GM04504 (cell line): ENCODE measurements around the gene ORAI2.
"Not testable (repeated sequence)": the region's sequence is repeated elsewhere in the genome, so short reads cannot be mapped to it uniquely, and the experiment has no call there.

Experiments
- DNase-seq: peaks from one replicate; pipeline ENCODE4 v3.0.0-alpha.2; 2012; ENCODE audit warnings: low read depth

The ORAI2 gene

GRCh38 chr7:102447311-102447710 lies 13.9 kb downstream of the ORAI2 start:
- no peak for DNase-seq

GRCh38 chr7:102449136-102449535 lies 15.8 kb downstream of the ORAI2 start:
- DNase-seq, result no peak

DNA sequence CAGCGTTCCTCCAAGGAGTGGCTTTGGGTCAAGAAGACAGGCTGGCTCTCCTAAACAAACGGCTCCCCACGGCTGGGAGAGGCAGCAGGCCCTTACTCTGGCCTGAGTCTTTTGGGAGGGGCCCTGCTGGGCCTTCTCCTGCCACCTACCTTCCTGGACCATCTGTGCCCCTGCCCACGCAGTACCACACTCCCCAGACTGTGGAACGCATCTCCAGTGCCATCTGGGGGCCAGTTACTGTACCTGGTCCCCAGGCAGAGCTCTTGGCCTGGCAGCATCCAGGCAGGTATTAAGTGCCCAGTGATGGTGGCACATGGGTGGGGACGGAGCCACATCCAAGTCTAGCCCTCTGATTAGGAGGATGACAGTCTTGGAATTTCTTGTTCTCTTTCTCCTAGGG lies 16.9 kb downstream of the ORAI2 start:
- no peak for DNase-seq

GRCh38 chr7:102451371-102452054 lies 18.1 kb downstream of the ORAI2 start:
- no peak for DNase-seq

DNA sequence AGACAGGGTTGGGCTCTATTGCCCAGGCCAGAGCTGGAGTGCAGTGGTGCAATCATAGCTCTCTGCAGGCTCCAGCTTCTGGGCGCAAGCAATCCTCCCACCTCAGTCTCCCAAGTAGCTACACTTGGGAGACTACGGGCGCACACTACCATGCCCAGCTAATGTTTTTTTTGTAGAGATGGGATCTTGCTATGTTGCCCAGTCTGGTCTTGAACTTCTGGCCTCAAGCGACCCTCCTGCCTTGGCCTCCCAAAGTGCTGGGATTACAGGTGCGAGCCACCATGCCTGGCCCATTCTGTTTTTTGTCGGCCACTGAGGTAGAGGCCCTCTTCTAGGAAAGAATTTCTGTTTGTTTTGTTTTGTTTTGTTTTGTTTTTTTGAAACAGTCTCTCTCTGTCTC lies 19.1 kb downstream of the ORAI2 start:
- DNase-seq, result no peak

DNA sequence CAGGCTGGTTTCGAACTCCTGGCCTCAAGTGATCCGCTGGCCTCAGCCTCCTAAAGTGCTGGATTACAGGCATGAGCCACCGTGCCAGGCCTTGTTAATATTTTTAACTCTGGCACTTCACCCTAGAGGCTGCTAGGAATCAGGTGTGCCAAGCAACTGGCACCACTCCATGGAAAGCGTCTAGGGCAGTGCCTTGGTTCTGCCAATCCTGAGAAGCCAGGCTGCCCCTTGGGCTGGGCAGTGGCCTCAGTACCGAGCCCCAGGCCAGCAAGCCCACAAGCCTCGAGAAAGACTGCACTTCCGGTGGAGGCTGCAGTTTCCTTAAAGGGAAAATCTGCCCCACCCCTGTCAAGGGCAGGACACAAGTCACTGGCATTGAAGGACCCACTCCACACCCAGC lies 19.9 kb downstream of the ORAI2 start:
- no peak for DNase-seq

GRCh38 chr7:102454468-102454867 lies 21.1 kb downstream of the ORAI2 start:
- no peak for DNase-seq

GRCh38 chr7:102454932-102455331 lies 21.6 kb downstream of the ORAI2 start:
- not testable (repeated sequence) for DNase-seq

- DNase-seq, result no peak
Observed at GRCh38 chr7:102455596-102455995, 22.2 kb downstream of the ORAI2 start.

DNA sequence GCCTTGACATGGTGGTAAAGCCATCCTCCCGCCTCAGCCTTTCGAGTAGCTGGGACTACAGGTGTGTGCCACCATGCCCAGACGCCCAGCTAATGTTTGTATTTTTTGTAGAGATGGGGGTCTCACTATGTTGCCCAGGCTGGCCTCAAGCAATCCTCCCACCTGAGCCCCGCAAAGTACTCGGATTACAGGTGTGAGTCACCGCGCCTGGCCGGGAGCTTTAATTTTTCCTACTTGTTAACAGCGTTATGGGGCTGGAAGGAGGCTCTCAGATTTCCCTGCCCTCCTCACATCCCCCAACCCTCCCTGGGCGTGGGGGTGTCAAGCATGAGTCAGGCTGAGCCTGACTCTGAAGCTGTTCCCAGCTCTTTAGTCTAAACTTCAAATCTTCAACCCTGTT lies 23.0 kb downstream of the ORAI2 start:
- DNase-seq, result no peak

GRCh38 chr7:102457352-102457924 lies 24.1 kb downstream of the ORAI2 start:
- no peak for DNase-seq

- DNase-seq, result no peak
Observed at GRCh38 chr7:102459221-102459844, 26.0 kb downstream of the ORAI2 start.

DNA sequence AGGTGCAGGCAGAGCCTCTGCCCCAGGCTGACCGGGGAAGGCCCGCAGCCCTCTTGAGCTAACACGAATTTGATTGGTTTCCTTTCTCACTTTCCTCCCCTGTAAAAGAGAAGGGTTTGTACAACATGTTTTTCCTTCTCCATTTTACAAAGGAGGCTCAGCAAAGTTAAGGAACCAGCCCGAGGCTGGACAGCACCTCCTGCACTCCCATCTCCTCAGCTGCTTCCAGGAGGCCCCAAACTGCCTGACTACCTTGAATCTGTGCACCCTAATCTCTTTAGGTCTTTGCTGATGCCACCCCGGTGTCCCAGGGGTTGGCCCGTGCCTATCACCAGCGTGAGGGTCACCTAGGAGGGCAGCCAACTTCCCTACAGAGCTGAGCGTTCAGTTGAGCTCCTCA lies 27.1 kb downstream of the ORAI2 start:
- no peak for DNase-seq

- DNase-seq, result no peak
Observed at GRCh38 chr7:102463841-102464576, 30.6 kb downstream of the ORAI2 start.

- DNase-seq, result peak; percentile 79
Observed at GRCh38 chr7:102464577-102465280, 31.4 kb downstream of the ORAI2 start, which contains the start of the genes ALKBH4 and LRWD1. Gene ALKBH4, minus strand, starts transcription at chr7:102464863. Its CDS starts 27 bp downstream, at chr7:102464836. Gene LRWD1, plus strand, starts transcription at chr7:102464984. Its CDS starts 97 bp downstream, at chr7:102465081.

DNA sequence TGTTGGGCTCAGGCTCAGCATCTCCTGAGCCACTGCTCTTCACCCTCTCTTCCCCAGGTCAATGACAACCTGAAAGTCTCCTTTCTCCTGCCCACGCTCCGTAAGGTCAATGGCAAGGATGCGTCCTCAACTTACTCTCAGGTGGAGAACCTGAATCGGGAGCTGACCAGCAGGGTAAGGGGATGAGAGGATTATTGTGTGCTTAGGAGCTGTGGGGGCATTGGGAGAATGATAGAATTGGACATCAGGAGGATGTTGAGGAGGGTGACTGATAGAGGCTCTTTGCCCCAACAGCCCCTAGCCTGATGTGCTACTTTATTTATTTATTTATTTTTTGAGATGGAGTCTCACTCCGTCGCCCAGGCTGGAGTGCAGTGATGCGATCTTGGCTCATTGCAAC lies 32.7 kb downstream of the ORAI2 start:
- DNase-seq, result no peak

GRCh38 chr7:102467581-102468477 lies 34.5 kb downstream of the ORAI2 start:
- no peak for DNase-seq

- no peak for DNase-seq
Observed at GRCh38 chr7:102468478-102469350, 35.3 kb downstream of the ORAI2 start.

DNA sequence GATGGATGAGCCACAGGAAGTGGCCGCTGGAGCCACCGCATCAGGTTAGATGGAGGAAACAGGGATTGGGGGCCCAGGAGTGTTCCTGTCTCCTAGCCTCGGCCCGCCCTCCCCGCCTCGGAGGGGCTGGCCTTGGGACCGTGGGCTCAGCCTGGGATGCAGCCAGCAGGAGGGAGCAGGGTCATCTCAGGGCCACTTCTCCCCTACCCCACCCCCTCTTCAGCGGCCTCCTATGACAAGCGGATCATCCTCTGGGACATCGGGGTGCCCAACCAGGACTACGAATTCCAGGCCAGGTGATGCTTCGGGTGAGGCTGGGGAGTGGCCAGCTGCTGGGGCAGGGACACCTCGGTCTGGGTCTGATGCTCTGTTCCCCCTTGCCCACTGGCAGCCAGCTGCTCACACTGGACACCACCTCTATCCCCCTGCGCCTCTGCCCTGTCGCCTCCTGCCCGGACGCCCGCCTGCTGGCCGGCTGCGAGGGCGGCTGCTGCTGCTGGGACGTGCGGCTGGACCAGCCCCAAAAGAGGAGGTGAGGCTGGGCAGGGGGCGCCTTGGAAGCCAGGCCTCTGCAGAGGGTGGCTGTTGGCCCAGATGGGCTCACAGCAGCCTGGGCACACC lies 36.1 kb downstream of the ORAI2 start:
- DNase-seq, result no peak
